Body of pancreas (tissue), 4 donors: ENCODE data around the gene LGALS3.

Experiments
- POLR2A ChIP-seq, 3 donors: fragments of 450-650 bp; IDR thresholded peaks; one replicate each; pipeline ENCODE4 v1.6.1; 2016; ENCODE audit warnings: antibody characterized with exemption in 3 of 3, mild to moderate bottlenecking in 2 of 3
- TF ChIP-seq, protein P1 (sequence below), 7 experiments: fragments of 450-650 bp in 4 of 7; fragments of 200-600 bp in 3 of 7; sonication (generic) in 3 of 7; IDR thresholded peaks; one replicate each; pipeline ENCODE4 v1.5.1; 2016 to 2019; ENCODE audit warnings: antibody characterized with exemption in 7 of 7

DNA sequence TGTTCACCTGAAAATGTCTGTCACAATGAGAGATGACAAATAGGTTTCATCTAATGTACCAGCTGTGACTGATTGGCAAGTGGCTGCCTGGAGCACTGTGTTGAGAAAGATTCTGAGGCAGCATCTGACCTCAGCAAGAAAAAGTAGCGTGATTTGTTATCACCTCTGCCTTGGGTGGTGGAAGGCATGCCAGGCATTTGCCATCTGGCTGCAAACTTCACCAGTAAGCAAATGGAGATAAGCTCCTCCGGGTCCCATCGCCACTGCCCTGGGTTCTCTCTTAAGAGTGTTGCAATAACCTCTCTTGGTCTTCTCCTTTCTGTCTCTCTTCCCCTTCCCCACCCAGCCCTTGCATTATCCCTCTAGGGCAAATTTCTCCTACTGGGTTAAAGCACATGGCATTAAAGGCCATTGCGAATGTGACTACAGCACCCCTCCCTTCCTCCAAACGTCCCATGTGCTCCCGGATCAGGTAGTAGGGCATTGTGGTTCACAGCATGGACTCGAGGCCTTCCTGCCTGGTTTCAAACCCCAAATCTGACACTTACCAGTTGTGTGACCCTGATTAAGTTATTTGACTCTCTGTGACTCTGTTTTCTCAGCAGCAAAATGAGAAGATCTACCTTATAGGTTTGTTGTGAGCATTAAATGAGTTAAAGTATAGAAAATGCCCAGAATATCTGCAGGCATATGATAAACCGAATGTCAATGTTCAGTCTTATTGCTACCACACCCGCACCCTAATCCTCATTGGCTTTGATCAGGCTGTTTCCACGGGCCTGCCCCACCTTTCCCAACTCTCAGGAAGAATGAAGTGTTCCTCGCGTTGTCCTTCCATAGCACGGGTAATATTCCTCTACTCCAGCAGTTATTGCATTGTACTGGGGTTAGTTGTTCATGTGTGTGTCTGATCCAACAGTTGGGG lies 8.2 kb upstream of the LGALS3 start:
- no peak for TF ChIP-seq POLR2A (IDR thresholded peaks at IDR 0.05)
- TF ChIP-seq, protein P1, sequence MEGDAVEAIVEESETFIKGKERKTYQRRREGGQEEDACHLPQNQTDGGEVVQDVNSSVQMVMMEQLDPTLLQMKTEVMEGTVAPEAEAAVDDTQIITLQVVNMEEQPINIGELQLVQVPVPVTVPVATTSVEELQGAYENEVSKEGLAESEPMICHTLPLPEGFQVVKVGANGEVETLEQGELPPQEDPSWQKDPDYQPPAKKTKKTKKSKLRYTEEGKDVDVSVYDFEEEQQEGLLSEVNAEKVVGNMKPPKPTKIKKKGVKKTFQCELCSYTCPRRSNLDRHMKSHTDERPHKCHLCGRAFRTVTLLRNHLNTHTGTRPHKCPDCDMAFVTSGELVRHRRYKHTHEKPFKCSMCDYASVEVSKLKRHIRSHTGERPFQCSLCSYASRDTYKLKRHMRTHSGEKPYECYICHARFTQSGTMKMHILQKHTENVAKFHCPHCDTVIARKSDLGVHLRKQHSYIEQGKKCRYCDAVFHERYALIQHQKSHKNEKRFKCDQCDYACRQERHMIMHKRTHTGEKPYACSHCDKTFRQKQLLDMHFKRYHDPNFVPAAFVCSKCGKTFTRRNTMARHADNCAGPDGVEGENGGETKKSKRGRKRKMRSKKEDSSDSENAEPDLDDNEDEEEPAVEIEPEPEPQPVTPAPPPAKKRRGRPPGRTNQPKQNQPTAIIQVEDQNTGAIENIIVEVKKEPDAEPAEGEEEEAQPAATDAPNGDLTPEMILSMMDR (IDR thresholded peaks at IDR 0.05), result no peak
